ENCODE data around the gene GSG1L2. TPM values are rescaled to one million over a fixed set of nuclear protein-coding genes. Genes with fewer than 3 reads are reported as not detected.

The GSG1L2 gene
- polyA plus RNA-seq, 2 of the 4 experiments (the other 2 are of a cell fraction): not detected

DNA sequence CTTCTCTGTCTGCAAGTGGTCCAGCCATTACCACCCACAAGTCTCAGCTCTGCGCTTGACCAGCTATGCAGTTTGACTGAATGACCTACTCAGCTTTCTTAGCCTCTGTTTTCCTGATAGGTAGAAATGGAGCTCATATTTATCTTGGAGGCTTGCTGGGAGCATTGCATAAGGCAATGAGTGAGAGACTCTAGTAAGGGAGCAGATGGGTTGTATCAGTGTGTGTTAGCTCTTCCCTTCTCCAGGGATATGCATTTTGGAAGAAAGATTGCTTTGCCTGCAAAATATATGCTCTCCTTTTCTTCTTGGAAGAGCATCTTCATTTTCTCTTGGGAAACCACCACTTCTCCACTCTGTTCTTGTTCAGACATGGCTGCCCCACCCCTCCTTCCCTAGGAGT, 56.6 kb downstream of the GSG1L2 start:
- no peak for ATAC-seq
- POLR2A ChIA-PET: no interaction called here
- WGBS (ENCODE audit: missing lambda C conversion rate): 89% methylated on average over 1 of the region's 1 CpG
- Histone ChIP-seq H3K9me3 (no peaks in the 10 kb centered on the region), H3K27ac (no peak overlapping the region; a peak in 1 of 6 replicates), H3K4me2 (no peak overlapping the region), H3K4me1 (peaks cover 20% of the 10 kb centered on the region; the same call in 2 of the 3 replicates), H3K4me3 (no peak overlapping the region)
- FAIRE-seq: no peak
- no peak for TF ChIP-seq SREBF2 (IDR thresholded peaks at IDR 0.05)
- DNase-seq (ENCODE audit: low read depth in 1 of 2, low spot score in 1 of 2): no peak
- CTCF ChIA-PET: interaction anchor here (0.6 to 6.5 kb wide), 8 partner anchors 9 to 194 kb away, joined by 3 to 58 read pairs (median 3); no protein-coding TSS in a partner anchor

DNA sequence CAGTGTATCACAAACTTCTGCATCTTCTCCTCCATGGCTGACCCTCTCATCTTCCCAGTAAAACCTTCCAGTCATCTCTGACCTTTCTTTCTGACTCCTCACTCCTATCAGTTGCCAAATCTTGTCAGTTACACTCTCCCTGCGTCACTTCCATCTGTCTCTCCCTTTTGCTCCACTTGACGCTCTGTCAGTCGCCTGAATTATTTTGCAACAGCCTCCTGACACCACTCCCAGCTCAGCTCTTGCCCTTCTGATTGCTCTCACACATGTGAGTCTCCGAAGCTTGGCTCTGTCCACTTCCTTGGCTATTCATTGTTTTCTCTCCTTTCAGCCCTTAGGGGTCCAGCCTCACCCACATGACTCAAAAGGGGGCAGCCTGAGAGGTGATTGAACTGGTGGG, 58.2 kb downstream of the GSG1L2 start:
- H3K4me1 ChIP-seq: peaks cover 19% of the 10 kb centered on the region; the same call in 2 of the 3 replicates
- ChIA-PET CTCF (interaction anchor here (0.6 to 6.5 kb wide), 7 partner anchors 9 to 1257 kb away, joined by 3 to 58 read pairs (median 4); no protein-coding TSS in a partner anchor), POLR2A (no interaction called here)
- ATAC-seq (peak; percentile 20 to 63; a peak in 4 of 6 replicates), DNase-seq (ENCODE audit: low read depth in 1 of 2, low spot score in 1 of 2) (peak in 1 of 2 experiments; percentile 58), FAIRE-seq (no peak)
- WGBS (ENCODE audit: missing lambda C conversion rate): 39% methylated on average over 4 of the region's 4 CpGs
- peak overlapping the region in 1 of 2 experiments; percentile 49; a peak in 3 of 6 replicates for H3K27ac ChIP-seq
- H3K4me2 ChIP-seq: 0 out of 3 replicates have a peak overlapping the region, but pooled peaks have one; percentile 1
- TF ChIP-seq, protein P1, sequence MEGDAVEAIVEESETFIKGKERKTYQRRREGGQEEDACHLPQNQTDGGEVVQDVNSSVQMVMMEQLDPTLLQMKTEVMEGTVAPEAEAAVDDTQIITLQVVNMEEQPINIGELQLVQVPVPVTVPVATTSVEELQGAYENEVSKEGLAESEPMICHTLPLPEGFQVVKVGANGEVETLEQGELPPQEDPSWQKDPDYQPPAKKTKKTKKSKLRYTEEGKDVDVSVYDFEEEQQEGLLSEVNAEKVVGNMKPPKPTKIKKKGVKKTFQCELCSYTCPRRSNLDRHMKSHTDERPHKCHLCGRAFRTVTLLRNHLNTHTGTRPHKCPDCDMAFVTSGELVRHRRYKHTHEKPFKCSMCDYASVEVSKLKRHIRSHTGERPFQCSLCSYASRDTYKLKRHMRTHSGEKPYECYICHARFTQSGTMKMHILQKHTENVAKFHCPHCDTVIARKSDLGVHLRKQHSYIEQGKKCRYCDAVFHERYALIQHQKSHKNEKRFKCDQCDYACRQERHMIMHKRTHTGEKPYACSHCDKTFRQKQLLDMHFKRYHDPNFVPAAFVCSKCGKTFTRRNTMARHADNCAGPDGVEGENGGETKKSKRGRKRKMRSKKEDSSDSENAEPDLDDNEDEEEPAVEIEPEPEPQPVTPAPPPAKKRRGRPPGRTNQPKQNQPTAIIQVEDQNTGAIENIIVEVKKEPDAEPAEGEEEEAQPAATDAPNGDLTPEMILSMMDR (IDR thresholded peaks at IDR 0.05): no peak
- no peak for TF ChIP-seq HOXB5 (CRISPR knock-in tag; IDR thresholded peaks at IDR 0.05)
- no peak for TF ChIP-seq FOSB (CRISPR knock-in tag; IDR thresholded peaks at IDR 0.05)
- no peak for TF ChIP-seq PHF8 (IDR thresholded peaks at IDR 0.05; ENCODE audit: borderline replicate concordance, low read depth)
- TF ChIP-seq, protein P2, sequence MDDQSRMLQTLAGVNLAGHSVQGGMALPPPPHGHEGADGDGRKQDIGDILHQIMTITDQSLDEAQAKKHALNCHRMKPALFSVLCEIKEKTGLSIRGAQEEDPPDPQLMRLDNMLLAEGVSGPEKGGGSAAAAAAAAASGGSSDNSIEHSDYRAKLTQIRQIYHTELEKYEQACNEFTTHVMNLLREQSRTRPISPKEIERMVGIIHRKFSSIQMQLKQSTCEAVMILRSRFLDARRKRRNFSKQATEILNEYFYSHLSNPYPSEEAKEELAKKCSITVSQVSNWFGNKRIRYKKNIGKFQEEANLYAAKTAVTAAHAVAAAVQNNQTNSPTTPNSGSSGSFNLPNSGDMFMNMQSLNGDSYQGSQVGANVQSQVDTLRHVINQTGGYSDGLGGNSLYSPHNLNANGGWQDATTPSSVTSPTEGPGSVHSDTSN (IDR thresholded peaks at IDR 0.05): no peak
- TF ChIP-seq GATA3 (IDR thresholded peaks at IDR 0.05; ENCODE audit: borderline replicate concordance): peak; percentile 19; the same call in 1 of the 2 replicates
- no peak for TF ChIP-seq SREBF2 (IDR thresholded peaks at IDR 0.05)
- TF ChIP-seq EP300 (IDR thresholded peaks at IDR 0.05): no peak
- TF ChIP-seq, protein P3, sequence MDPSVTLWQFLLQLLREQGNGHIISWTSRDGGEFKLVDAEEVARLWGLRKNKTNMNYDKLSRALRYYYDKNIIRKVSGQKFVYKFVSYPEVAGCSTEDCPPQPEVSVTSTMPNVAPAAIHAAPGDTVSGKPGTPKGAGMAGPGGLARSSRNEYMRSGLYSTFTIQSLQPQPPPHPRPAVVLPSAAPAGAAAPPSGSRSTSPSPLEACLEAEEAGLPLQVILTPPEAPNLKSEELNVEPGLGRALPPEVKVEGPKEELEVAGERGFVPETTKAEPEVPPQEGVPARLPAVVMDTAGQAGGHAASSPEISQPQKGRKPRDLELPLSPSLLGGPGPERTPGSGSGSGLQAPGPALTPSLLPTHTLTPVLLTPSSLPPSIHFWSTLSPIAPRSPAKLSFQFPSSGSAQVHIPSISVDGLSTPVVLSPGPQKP (IDR thresholded peaks at IDR 0.05; ENCODE audit: low read depth, low read length): no peak
- no peak for TF ChIP-seq RFX5 (IDR thresholded peaks at IDR 0.05)
- no peak for TF ChIP-seq MYC (IDR thresholded peaks at IDR 0.05; ENCODE audit: borderline replicate concordance, low read length)
- no peak for TF ChIP-seq JUNB (IDR thresholded peaks at IDR 0.05)
- TF ChIP-seq RCOR1 (IDR thresholded peaks at IDR 0.05; ENCODE audit: low read depth, low read length): no peak
- no peak for TF ChIP-seq FOXS1 (CRISPR knock-in tag; IDR thresholded peaks at IDR 0.05)
- peak in 1 of 2 experiments; percentile 25; a peak in 1 of 4 replicates for TF ChIP-seq CEBPB (IDR thresholded peaks at IDR 0.05)
- TF ChIP-seq HDAC2 (IDR thresholded peaks at IDR 0.05): no peak
- no peak for TF ChIP-seq TP53 (CRISPR knock-in tag; IDR thresholded peaks at IDR 0.05)
- TF ChIP-seq SMC3 (IDR thresholded peaks at IDR 0.05): no peak
- no peak overlapping the region for H3K4me3 ChIP-seq
- H3K9me3 ChIP-seq: no peaks in the 10 kb centered on the region

- Histone ChIP-seq H3K27ac (peak overlapping the region in 1 of 2 experiments; percentile 7; a peak in 1 of 6 replicates), H3K9me3 (no peaks in the 10 kb centered on the region), H3K4me2 (no peak overlapping the region), H3K4me1 (peaks cover 14% of the 10 kb centered on the region; the same call in 2 of the 3 replicates), H3K4me3 (no peak overlapping the region)
- DNase-seq (ENCODE audit: low read depth in 1 of 2, low spot score in 1 of 2) (no peak), FAIRE-seq (no peak), ATAC-seq (no peak)
- POLR2A ChIA-PET: no interaction called here
- CTCF ChIA-PET: interaction anchor here (0.7 to 2.4 kb wide), 4 partner anchors 8 to 768 kb away, joined by 3 to 9 read pairs (median 5); no protein-coding TSS in a partner anchor
- WGBS (ENCODE audit: missing lambda C conversion rate): 81% methylated on average over 1 of the region's 1 CpG
- no peak for TF ChIP-seq BHLHE40 (IDR thresholded peaks at IDR 0.05; ENCODE audit: low read depth, low read length)
- TF ChIP-seq, protein P4, sequence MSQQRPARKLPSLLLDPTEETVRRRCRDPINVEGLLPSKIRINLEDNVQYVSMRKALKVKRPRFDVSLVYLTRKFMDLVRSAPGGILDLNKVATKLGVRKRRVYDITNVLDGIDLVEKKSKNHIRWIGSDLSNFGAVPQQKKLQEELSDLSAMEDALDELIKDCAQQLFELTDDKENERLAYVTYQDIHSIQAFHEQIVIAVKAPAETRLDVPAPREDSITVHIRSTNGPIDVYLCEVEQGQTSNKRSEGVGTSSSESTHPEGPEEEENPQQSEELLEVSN (IDR thresholded peaks at IDR 0.05; ENCODE audit: borderline replicate concordance, low read depth): no peak
- TF ChIP-seq JUNB (IDR thresholded peaks at IDR 0.05): no peak
- TF ChIP-seq CHD2 (IDR thresholded peaks at IDR 0.05; ENCODE audit: low read length, partially characterized antibody): no peak
- no peak for TF ChIP-seq MAZ (IDR thresholded peaks at IDR 0.05; ENCODE audit: borderline replicate concordance, low read depth, low read length)
- no peak for TF ChIP-seq ESRRA (IDR thresholded peaks at IDR 0.05; ENCODE audit: borderline replicate concordance, low read length)
- no peak for TF ChIP-seq ZNF302 (CRISPR knock-in tag; IDR thresholded peaks at IDR 0.05)
- no peak for TF ChIP-seq CEBPB (IDR thresholded peaks at IDR 0.05)
- no peak for TF ChIP-seq GATA3 (IDR thresholded peaks at IDR 0.05; ENCODE audit: borderline replicate concordance)
- no peak for TF ChIP-seq FOXS1 (CRISPR knock-in tag; IDR thresholded peaks at IDR 0.05)
- TF ChIP-seq ZC3H11A (IDR thresholded peaks at IDR 0.05): no peak
- TF ChIP-seq REST (IDR thresholded peaks at IDR 0.05): no peak
Observed at GRCh38 chr17:9760266-9760665, 61.6 kb downstream of the GSG1L2 start.

Measured in A549 (cell line).